Transverse colon (tissue), 4 donors: ENCODE measurements around the gene PPP1R14C.

Source experiments
- EP300 ChIP-seq: sonication (generic); formaldehyde crosslinking; IDR thresholded peaks from one replicate; pipeline ENCODE4 v1.6.1; 2017; ENCODE audit warnings: antibody characterized with exemption, low read depth
- POLR2A ChIP-seq: fragments of 450-650 bp; IDR thresholded peaks from one replicate; pipeline ENCODE4 v1.6.1; 2016; ENCODE audit warnings: antibody characterized with exemption, mild to moderate bottlenecking, moderate library complexity
- POLR2AphosphoS5 ChIP-seq, 3 donors: sonication (generic); formaldehyde crosslinking; IDR thresholded peaks; one replicate each; pipeline ENCODE4 v1.6.1; 2016; ENCODE audit warnings: antibody characterized with exemption in 3 of 3
- TF ChIP-seq, protein P1 (sequence below), 5 experiments: fragments of 200-600 bp in 3 of 5; fragments of 450-650 bp in 2 of 5; sonication (generic) in 3 of 5; IDR thresholded peaks; 1 replicate in 2 of 5; 2 replicates in 3 of 5; pipeline ENCODE4 v1.5.1; 2016 to 2017; ENCODE audit warnings: antibody characterized with exemption in 5 of 5, inconsistent platforms in 3 of 5, mild to moderate bottlenecking in 2 of 5, moderate library complexity in 1 of 5

- TF ChIP-seq POLR2A (no peak), EP300 (no peak), POLR2AphosphoS5 (IDR thresholded peaks at IDR 0.05) (no peak)
- TF ChIP-seq, protein P1, sequence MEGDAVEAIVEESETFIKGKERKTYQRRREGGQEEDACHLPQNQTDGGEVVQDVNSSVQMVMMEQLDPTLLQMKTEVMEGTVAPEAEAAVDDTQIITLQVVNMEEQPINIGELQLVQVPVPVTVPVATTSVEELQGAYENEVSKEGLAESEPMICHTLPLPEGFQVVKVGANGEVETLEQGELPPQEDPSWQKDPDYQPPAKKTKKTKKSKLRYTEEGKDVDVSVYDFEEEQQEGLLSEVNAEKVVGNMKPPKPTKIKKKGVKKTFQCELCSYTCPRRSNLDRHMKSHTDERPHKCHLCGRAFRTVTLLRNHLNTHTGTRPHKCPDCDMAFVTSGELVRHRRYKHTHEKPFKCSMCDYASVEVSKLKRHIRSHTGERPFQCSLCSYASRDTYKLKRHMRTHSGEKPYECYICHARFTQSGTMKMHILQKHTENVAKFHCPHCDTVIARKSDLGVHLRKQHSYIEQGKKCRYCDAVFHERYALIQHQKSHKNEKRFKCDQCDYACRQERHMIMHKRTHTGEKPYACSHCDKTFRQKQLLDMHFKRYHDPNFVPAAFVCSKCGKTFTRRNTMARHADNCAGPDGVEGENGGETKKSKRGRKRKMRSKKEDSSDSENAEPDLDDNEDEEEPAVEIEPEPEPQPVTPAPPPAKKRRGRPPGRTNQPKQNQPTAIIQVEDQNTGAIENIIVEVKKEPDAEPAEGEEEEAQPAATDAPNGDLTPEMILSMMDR (IDR thresholded peaks at IDR 0.05): no peak
These were observed 130.1 kb downstream of the PPP1R14C start for GRCh38 chr6:150272976-150273315.
